ENCODE measurements around the gene STKLD1.

DNA sequence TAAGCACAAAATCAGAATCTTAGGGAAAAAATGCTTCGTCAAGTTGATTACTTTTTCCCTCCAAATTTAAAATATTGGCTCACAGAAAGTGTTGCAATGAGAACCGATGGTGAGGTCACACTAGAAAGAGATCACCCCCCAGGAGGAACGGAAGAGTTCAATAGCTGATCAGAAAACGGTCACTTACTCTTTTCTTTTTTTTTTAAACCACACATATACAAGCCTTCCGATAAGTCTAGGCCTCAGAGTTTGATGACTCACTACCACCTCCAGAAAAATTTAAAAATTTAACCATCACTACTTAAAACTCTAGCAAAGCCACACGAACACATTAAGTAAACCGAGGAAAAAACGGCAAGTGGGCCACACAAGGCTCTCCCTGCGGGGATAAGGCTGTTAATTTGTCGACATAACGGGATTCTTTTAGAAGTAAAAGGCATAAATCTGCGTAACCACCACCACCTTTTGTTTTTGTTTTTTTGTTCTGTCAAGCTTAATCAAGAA lies 1.5 kb upstream of the STKLD1 start:
- TF ChIP-seq, protein P1, sequence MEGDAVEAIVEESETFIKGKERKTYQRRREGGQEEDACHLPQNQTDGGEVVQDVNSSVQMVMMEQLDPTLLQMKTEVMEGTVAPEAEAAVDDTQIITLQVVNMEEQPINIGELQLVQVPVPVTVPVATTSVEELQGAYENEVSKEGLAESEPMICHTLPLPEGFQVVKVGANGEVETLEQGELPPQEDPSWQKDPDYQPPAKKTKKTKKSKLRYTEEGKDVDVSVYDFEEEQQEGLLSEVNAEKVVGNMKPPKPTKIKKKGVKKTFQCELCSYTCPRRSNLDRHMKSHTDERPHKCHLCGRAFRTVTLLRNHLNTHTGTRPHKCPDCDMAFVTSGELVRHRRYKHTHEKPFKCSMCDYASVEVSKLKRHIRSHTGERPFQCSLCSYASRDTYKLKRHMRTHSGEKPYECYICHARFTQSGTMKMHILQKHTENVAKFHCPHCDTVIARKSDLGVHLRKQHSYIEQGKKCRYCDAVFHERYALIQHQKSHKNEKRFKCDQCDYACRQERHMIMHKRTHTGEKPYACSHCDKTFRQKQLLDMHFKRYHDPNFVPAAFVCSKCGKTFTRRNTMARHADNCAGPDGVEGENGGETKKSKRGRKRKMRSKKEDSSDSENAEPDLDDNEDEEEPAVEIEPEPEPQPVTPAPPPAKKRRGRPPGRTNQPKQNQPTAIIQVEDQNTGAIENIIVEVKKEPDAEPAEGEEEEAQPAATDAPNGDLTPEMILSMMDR (IDR thresholded peaks at IDR 0.05), result no peak
- TF ChIP-seq, protein P2, sequence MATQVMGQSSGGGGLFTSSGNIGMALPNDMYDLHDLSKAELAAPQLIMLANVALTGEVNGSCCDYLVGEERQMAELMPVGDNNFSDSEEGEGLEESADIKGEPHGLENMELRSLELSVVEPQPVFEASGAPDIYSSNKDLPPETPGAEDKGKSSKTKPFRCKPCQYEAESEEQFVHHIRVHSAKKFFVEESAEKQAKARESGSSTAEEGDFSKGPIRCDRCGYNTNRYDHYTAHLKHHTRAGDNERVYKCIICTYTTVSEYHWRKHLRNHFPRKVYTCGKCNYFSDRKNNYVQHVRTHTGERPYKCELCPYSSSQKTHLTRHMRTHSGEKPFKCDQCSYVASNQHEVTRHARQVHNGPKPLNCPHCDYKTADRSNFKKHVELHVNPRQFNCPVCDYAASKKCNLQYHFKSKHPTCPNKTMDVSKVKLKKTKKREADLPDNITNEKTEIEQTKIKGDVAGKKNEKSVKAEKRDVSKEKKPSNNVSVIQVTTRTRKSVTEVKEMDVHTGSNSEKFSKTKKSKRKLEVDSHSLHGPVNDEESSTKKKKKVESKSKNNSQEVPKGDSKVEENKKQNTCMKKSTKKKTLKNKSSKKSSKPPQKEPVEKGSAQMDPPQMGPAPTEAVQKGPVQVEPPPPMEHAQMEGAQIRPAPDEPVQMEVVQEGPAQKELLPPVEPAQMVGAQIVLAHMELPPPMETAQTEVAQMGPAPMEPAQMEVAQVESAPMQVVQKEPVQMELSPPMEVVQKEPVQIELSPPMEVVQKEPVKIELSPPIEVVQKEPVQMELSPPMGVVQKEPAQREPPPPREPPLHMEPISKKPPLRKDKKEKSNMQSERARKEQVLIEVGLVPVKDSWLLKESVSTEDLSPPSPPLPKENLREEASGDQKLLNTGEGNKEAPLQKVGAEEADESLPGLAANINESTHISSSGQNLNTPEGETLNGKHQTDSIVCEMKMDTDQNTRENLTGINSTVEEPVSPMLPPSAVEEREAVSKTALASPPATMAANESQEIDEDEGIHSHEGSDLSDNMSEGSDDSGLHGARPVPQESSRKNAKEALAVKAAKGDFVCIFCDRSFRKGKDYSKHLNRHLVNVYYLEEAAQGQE (IDR thresholded peaks at IDR 0.05), result no peak
- TF ChIP-seq JUN (IDR thresholded peaks at IDR 0.05), result no peak

Measured in A549 (cell line).